Renal cortex interstitium (tissue), 15 donors: Measurements from ENCODE around the gene KIAA1614. TPM values are rescaled to one million over a fixed set of nuclear protein-coding genes. Genes with fewer than 3 reads are reported as not detected.

Source experiments
- DNase-seq, 11 donors: peaks; one replicate each; pipeline ENCODE4 v3.0.0-alpha.2; 2013; ENCODE audit warnings: low read depth in 9 of 11, low spot score in 4 of 11; ENCODE audit errors: extremely low read depth in 1 of 11
- long read RNA-seq, 16 experiments: transcript quantifications; one replicate each; lab custom pipeline, GENCODE V29; 2026
- polyA plus RNA-seq, 3 donors: library from polyadenylated mRNA; unstranded; fragments of 120-200 nt; gene quantifications; one replicate each; pipeline ENCODE4 v1.2.1, GENCODE V29; 2013; ENCODE audit not compliant: insufficient read length in 3 of 3

KIAA1614 gene, protein sequence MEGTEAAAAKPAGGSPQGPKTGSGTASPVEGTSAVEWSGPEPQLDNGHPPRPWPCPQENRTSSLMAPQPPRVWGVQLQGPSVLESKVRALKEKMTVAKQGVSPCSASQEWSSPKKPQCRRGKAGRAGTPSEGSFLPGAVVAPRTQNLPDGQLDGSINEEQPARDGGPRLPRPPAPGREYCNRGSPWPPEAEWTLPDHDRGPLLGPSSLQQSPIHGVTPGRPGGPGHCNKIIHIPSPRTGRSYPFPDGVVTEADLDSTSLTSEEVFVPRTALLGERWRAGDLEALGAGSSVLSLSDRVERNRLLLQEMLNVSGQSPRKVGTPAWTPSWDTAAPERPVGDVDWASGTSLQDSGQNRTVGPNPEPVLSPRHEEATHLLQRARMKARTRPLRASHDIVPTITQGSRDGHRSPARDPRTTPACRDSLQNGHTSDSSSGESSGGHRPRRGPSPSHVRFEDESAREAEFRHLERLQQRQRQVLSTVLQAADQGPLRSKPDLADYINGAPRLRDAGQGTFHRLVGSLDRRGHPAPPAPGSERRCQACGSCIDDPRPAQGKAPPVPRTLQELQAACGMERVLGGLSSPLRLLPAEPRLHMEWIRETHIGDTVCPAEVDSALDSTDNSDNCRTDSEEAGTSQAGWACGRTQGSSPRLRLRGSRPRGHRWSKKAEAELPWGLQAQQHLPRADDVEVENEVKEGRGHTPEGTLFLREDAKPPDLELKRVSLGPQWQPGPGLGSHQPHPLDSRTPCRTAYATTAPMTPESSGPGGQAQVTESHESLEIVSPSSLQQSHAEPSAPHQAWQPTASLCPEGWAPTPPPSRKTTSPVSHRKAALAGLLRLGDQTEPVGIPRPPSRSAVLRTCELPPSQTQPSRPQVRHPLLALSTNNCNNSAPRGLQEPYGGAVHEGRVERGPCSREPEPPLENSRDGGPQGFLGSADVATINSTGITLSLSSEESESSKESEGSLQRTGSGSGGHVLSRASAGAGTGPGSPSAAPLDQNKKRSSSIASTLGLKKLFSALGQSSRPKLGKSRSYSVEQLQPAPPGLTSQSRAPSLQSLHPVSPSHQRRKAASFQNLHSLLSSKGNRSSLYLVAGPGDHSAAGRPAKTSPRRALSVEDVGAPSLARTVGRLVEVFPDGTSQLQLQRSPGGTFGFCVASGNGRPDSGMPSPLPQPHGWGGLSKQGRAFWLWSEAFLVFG
- 10 to 100 TPM in 1 of 3 donors, 1 to 10 TPM in 2; 5.8 to 10.6 (median 7.5) TPM for polyA plus RNA-seq
- long read RNA-seq, donor 1, partial matches to known transcripts = 15 of 15 reads
- long read RNA-seq, donor 1, other reads (novel, unspliced or antisense) = 0 of 15 reads
- long read RNA-seq, donor 2 = 0 reads
- long read RNA-seq, donor 3, partial matches to known transcripts = 0 of 1 reads
- long read RNA-seq, donor 3, other reads (novel, unspliced or antisense) = 0 of 1 reads
- long read RNA-seq, donor 4, full-length matches to known transcripts = 1 of 7 reads
- long read RNA-seq, donor 4, partial matches to known transcripts = 0 of 7 reads
- long read RNA-seq, donor 4, other reads (novel, unspliced or antisense) = 6 of 7 reads
- long read RNA-seq, donor 5 = 0 reads
- long read RNA-seq, donor 6 = 0 reads
- long read RNA-seq, donor 7 = 0 reads
- long read RNA-seq, donor 8, partial matches to known transcripts = 24 of 24 reads
- long read RNA-seq, donor 8, other reads (novel, unspliced or antisense) = 0 of 24 reads
- long read RNA-seq, donor 9 = 0 reads
- long read RNA-seq, donor 10 = 0 reads
- long read RNA-seq, donor 11, partial matches to known transcripts = 14 of 14 reads
- long read RNA-seq, donor 11, other reads (novel, unspliced or antisense) = 0 of 14 reads
- long read RNA-seq, donor 12, partial matches to known transcripts = 6 of 6 reads
- long read RNA-seq, donor 12, other reads (novel, unspliced or antisense) = 0 of 6 reads
- long read RNA-seq, donor 13, partial matches to known transcripts = 32 of 33 reads
- long read RNA-seq, donor 13, other reads (novel, unspliced or antisense) = 0 of 33 reads
- long read RNA-seq, donor 14 = 0 reads
- long read RNA-seq, donor 15 = 0 reads
- long read RNA-seq, donor 16, full-length matches to known transcripts = 1 of 39 reads
- long read RNA-seq, donor 16, partial matches to known transcripts = 38 of 39 reads
- long read RNA-seq, donor 16, other reads (novel, unspliced or antisense) = 0 of 39 reads

DNA sequence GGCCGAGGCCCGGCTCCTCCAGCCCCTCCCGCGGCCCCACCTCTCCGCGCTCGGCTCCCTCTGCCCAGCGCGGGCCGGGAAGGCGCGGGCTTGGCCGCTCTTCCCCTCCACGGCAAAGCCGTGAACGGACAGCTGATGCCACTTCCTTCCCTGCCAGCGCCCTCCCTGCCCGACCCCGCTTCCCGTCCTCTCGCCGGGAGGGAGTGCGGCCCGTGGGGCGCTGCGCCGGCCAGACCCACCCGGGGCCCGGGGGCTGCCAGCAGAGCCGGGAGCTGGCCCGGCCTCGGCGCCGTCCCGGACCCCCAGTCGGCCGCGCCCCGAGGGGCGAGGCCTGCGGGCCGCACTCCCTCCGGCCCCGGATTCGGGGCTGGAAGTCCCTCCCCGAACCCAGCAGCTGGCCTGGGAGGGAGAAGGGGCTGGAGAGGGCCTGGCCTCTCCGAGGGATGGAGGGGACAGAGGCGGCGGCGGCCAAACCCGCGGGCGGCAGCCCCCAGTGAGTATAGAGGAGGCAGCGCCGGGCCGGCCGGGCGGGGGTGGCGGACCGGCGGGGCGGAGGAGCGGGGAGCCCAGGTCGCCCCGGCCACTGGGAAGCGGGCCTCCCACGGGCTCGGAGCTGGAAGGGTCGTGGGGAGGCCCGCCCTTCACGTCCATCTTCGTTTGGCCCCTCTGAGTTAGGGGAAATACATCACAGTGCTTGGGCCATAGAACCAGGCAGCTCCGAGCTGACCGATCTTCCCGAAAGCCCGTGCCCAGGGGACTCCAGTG, at the start of gene KIAA1614:
KIAA1614 (plus strand) TSS at position 97 of the 765 bp plus-strand sequence; CDS start at position 444, 347 bp downstream.
- peak in 4 of 11 donors; percentile 22 to 56 (median 46) for DNase-seq

DNA sequence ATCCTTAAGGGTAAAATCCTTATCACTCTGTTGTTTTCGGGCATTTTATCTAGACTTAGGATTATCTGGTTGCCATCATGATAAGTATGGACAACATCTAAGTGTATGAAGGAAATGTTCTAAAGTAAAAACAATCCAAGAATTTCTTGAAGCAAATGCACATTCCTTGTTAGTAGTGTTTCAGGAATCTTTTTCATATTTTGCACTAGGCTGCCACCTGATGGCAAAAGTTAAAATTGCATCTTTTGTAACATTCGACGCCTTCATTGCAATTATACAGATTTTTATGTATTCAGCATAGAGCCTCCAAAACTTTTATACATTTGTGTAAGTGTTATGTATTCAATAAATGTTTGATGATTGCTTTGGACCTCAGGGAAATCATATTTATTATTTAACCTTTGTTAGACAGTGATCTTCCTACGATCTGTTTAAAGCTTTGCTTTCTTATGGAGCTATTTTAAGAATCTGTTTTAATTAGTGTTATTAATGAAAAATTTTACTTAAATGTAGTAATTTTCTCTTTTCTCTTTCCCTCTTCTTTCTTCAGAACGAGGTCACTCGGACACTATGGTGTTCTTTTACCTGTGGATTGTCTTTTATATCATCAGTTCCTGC, 49.4 kb upstream of the KIAA1614 start:
- DNase-seq = peak; percentile 24 to 65 (median 41)

DNA sequence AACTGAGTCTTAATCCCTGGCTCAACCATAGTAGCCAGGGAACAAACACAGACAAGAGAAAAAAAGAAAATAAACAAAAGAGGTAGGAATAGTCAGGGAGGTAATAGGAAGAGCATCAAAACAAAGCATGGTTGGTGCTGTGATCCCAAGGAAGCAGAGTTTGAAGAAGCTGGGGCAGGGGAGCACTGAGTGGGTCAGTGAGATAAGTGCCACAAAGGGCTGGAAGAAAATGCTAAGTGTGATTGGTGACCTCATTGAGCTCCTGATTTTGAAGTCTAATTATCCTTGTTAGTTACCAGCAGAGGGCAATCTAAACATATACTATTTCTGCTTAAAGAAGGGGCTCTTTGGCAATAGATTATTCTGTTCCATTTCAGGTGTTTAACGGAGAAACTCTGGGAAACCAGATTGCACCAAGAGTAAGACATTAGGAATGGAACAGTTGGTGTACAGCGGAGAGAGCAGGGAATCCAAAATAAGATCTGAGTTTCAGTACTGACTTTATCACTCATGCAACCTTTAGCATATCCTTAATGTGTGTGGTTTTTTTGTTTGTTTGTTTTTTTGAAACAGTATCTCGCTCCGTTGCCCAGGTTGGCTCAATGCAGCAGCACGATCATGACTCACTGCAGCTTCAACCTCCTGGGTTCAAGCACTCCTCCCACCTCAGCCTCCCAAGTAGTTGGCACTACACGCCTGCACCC, 30.7 kb upstream of the KIAA1614 start:
- peak in 7 of 11 donors; percentile 19 to 46 (median 26) for DNase-seq

DNA sequence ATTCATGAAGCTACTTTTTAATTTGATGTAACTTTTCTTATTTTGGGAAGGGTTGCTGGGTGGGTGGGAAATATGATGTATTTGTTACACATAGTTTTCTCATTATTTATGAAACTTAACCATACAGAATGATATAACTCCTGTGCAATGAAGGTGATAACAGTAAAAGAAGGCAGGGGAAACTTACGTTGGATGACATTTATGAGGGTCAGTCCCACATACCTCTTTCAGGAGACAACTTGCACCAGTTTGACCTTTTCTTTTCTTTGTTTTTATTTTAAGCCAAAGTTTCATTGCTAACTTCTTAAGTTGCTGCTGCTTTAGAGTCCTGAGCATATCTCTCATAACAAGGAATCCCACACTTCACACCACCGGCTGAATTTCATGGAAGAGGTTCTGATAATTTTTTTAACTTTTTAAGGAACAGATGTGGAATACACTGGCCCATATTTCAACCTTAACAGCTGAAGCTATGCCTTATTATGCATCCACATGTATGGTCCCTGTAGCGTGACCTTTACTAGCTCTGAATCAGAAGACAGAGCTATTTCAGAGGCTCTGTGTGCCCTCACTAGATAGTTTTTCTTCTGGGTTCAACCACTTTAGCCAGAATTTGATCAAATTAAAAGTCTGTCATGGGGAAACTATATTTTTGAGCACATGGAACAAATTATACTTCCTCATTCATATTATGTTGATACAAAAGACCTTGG, 28.0 kb upstream of the KIAA1614 start:
- no peak for DNase-seq

DNA sequence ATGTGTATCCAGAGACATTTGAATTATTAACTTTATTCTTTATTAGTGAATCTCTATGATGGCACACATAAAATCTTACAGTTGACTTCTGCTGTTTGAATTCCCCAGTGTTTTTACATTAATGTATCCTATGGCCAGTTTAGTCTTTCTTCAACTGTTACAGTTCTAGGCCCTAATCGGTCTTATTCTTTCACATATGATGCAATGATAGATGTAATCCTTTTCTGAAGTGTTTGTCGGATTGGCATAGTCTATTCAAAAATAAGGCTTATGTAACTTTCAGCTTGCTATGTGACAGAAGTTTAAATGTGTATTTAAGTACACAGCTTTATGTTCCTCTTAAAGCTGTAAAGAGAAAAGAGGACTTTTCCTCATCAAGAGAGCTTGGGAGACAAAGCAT, 26.4 kb upstream of the KIAA1614 start:
- DNase-seq = no peak

DNA sequence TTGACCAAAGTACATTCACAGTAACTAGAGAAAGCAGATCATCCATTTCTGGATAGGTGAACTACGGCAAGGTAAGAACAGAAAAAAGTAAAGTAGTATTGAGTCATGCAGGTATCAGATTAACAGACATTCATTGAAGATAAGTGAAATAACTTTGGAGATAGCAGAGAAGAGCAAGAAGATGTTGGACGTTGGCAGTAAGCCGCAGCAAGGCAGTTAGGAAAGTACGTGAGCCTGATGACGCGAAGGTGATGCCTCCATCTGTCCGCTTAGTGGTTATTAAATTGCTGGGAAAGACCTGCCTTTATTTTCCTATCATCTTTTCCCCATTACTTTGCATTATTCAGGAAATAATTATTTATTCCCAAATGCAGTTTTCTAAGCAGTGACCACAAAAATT, 24.9 kb upstream of the KIAA1614 start:
- no peak for DNase-seq

DNA sequence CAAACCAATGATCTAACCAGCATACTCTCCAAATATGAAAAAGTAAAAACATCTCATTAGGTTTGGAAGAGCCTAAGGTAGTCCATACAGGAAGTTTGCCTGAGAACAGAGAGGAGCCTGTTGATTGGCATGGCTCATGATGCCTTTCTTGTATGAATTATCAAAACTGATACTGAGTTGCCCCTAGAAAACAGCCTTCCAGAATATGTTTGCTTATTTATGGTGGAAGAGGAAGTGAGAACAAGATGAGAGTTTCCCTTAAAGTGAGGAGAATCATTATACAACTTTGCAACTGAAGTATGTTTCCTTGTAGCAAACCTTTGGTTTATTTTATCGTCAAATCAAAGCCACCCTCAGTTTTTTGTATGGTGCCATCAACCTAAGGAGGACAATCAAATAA, 23.8 kb upstream of the KIAA1614 start:
- DNase-seq = no peak

DNA sequence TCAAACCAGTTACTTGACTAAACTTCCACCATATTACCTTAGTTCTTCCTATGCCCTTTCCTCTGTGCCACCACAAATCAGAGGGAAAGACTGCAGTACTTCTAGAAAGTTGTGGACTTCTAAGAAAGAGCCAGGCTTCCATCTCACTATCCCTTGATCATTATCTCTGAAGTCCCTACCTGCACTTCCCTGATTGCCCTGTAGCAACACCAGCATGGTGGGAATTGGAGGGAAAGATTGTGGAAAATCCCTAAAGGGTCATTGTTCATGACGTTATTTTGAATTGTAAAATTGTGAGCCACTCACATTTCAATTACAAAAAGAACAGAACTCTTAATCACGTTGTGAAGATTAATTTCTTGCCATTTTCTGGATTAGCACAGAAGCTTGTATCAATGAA, 23.4 kb upstream of the KIAA1614 start:
- no peak for DNase-seq

DNA sequence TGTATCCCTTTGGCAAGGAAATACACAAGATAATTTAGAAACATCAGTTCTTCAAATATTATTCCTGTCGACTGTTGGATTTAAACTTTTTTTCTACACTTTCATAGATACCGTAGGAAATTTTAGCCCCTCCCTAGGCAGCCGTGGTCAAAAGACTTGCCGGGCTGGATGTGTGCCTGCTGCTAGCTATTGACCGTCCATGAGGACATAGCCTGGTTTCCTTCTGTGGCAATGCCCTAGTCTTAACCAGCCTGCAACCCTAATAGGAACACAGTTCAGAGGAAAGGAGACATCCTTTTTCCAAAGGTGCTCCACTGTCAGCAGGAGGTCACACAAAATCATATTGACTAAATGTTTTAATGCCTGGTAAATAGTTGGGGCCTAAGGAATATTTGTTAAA, 20.4 kb upstream of the KIAA1614 start:
- DNase-seq = no peak

DNA sequence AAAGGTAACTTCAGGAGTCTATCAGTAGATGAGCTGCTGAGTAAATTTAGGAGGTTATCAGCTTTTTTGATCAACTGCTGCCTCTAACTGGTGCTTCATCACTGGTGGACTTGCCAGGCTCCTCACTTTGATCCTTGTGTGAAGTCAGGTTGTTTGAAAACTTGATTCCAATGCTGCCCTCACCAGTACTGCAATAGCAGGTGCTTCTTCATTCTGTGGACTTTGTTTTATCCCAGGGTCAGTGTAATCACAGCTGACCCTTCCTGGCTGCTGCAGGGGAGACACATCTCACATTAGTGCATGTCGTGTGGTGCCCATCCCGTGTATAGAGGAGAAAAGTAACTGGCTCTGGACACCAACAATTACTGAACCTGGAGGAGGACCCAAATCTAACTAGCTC, 20.0 kb upstream of the KIAA1614 start:
- DNase-seq = no peak

DNA sequence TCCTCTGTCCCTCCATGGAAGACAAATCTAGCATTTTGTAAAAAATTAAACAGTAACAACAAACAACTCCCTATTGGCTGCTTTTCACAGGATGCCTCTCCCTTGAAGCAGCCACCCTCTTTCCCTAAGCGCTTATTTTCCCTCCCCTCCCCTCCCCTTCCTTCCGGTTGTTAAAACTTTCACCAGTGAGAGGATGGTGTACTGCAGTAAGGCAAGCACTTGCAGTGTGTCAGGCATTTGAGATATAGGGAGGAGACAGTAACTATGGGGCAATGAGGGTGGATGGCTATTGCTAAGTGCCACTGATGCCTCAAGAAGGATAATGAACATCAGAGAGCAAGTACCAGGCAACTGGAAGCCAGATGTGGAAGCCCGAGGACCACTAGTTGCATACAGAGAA, 19.1 kb upstream of the KIAA1614 start:
- no peak for DNase-seq

DNA sequence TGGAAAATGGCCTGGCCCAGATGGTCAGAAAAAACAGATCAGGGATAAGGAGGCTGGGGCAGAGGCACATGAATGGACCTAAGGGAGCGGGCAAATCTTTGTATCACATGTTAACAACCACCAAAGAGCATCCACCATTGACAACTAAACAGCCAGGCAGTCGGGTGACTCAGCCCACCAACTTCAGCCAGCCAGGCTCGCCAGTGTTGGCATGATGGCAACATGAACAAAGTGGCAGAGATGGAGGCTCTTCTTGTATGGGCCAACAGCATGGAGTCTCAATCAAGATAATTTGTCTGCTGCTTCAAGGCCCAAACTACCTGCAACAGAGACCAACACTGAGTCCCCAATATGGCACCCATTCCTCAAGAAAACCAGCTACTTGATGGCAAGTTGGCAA, 16.5 kb upstream of the KIAA1614 start:
- no peak for DNase-seq

DNA sequence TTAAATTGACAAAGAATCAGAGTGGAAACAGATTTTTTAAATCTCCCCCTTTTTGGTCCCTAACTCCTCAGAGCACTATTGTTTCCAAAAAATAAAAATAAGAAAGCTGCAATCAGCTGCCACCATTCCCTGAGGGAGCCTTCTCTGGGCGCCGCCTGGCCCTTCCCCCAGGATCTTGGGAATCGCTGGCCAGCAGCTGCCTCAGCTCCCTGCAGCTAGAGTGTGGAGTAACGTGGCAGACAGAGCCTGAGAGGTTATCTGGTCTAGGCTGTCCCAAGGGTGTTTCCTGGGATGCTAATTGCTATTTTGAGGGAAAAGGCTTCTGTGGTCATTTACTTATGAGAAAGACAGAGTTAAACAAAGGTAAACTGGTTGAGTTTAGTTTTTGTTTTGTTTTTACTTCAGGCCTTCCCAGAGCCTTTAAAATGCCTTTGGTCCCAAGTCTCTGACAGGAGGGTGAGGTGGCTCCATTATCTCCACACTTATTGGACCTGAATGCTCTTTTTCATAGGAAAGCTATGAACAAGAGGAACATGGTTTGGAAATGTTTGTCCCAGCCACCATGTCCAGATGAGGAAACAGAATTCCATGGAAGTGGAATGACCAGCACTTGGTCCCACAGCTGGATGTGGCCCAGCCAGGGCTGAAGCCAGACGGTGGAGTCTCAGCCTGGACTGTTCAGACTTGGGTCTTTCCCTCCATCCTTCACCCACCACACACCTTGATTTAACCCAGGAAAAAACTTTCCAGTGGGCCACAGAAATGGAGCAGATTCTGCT, 14.1 kb upstream of the KIAA1614 start:
- no peak for DNase-seq

DNA sequence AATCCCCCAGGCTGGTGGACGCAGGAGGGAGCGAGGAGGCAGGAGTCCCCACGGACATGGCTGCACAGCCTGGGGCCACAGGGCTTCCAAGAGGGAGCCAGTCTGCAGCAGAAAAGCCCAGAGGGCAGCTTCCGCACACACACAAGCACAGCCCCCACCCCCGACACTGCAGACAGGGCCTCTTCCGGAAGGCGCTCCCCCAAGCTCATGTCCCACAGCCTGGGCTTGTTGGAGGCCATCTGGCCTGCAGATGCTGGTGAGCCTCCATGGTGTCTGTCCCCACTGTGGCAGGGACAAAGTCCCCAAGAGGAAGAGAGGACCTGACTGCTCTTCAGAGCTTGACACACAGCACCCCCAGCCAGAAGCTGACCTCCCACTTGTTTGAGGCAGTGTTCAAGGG, 13.4 kb upstream of the KIAA1614 start:
- DNase-seq = no peak
